ENCODE measurements around the gene ACKR2. TPM values are rescaled to one million over a fixed set of nuclear protein-coding genes. Genes with fewer than 3 reads are reported as not detected.
"Not testable (repeated sequence)": the region's sequence is repeated elsewhere in the genome, so short reads cannot be mapped to it uniquely, and the experiment has no call there.

Gene ACKR2
- total and polyA plus RNA-seq, 2 experiments from 2014 or later = 0.35 TPM; not detected in 1

GRCh38 chr3:42880601-42881451 lies 71.6 kb downstream of the ACKR2 start (continued):
- TF ChIP-seq ZNF114 (CRISPR knock-in tag; IDR thresholded peaks at IDR 0.05) (no peak), JUNB (IDR thresholded peaks at IDR 0.05; ENCODE audit: unreplicated experiment) (no peak), POLR2AphosphoS5 (IDR thresholded peaks at IDR 0.05; ENCODE audit: low read depth) (peak; percentile 66), EZH2phosphoT487 (IDR thresholded peaks at IDR 0.05; ENCODE audit: unreplicated experiment) (no peak), REST (IDR thresholded peaks at IDR 0.05; ENCODE audit: unreplicated experiment) (no peak), STAT1 (IDR thresholded peaks at IDR 0.05; ENCODE audit: unreplicated experiment) (no peak), ETS1 (IDR thresholded peaks at IDR 0.05) (0 out of 2 replicates have a peak, but pooled peaks have one; percentile 52), EZH2 (IDR thresholded peaks at IDR 0.05; ENCODE audit: low read depth, unreplicated experiment) (no peak), NANOG (IDR thresholded peaks at IDR 0.05; ENCODE audit: borderline replicate concordance) (no peak), CTCF (conservative IDR thresholded peaks at IDR 0.05; ENCODE audit: low read depth in 2 of 2) (peak; percentile 63 to 94), ZNF331 (CRISPR knock-in tag; IDR thresholded peaks at IDR 0.05; ENCODE audit: low read depth) (no peak)

GRCh38 chr3:42883251-42883930 lies 74.1 kb downstream of the ACKR2 start:
- not testable (repeated sequence) for H3K9me2 ChIP-seq (ENCODE audit: insufficient read depth); H3K27ac Mint-ChIP-seq; H4K20me1 ChIP-seq (replicated peaks; ENCODE audit: insufficient read depth); H3K27me3 Mint-ChIP-seq (ENCODE audit: insufficient read depth, low read depth, poor library complexity); H3K27me3 ChIP-seq (ENCODE audit: insufficient read depth); H3K4me2 ChIP-seq; H3K79me2 ChIP-seq (replicated peaks; ENCODE audit: insufficient read depth); H3K4me3 ChIP-seq; H3K36me3 ChIP-seq (ENCODE audit: insufficient read depth); H3K4me3 Mint-ChIP-seq; H3K36me3 Mint-ChIP-seq (ENCODE audit: low read depth); DNase-seq (ENCODE audit: low spot score); H3K27ac ChIP-seq (ENCODE audit: low read depth); H3K9me3 Mint-ChIP-seq; ATAC-seq; H3F3A ChIP-seq (replicated peaks; ENCODE audit: low read depth); H2AFZ ChIP-seq
- H3K4me1 Mint-ChIP-seq = peaks cover 28% of the 10 kb centered on the region; the same call in 2 of the 3 replicates
- H3K4me1 ChIP-seq (ENCODE audit: insufficient read depth) = peaks cover 18% of the 10 kb centered on the region

Measured in GM23338 (cell line).